HEK293 (cell line): ENCODE measurements around the gene NR3C2.

ENCODE experiments used
- CTCF ChIA-PET: fragments of 350-600 bp; formaldehyde crosslinking; extraction: SDS; loops from one replicate; lab custom pipeline; 2021; ENCODE audit warnings: antibody characterized with exemption; lab: Yijun Ruan, JAX
- POLR2A ChIA-PET: fragments of 300-600 bp; formaldehyde crosslinking; extraction: SDS; loops from one replicate; lab custom pipeline; 2020; ENCODE audit warnings: antibody characterized with exemption, inconsistent platforms; lab: Yijun Ruan, JAX
- H3K27ac ChIP-seq: fragments of 200-500 bp; sonication (Bioruptor generic); 2 replicates; pipeline ENCODE4 v1.5.1; 2014; ENCODE audit warnings: low read depth, low read length, control low read depth, inconsistent platforms; ENCODE audit errors: extremely low read depth
- H3K36me3 ChIP-seq, 2 experiments: fragments of 200-500 bp in 1 of 2; sonication (Bioruptor generic) in 1 of 2; 1 replicate in 1 of 2; 2 replicates in 1 of 2; pipeline ENCODE4 v1.5.1; 2014 to 2017; ENCODE audit warnings: inconsistent platforms in 2 of 2, low read length in 2 of 2; ENCODE audit not compliant: control insufficient read depth in 2 of 2, insufficient read depth in 1 of 2
- H3K4me1 ChIP-seq: fragments of 200-500 bp; sonication (Bioruptor generic); 2 replicates; pipeline ENCODE4 v1.5.1; 2014; ENCODE audit warnings: mild to moderate bottlenecking, low read length, inconsistent platforms; ENCODE audit not compliant: control insufficient read depth, insufficient read depth
- H3K4me3 ChIP-seq: 2 replicates; pipeline ENCODE4 v1.5.1; 2011; ENCODE audit warnings: low read depth, mild to moderate bottlenecking, control low read depth, low read length, moderate library complexity
- H3K9me3 ChIP-seq: fragments of 200-500 bp; sonication (Bioruptor generic); 2 replicates; pipeline ENCODE4 v1.5.1; 2014; ENCODE audit warnings: low read depth, low read length, inconsistent platforms; ENCODE audit not compliant: control insufficient read depth, insufficient read depth
- BCL11B ChIP-seq: fragments of 450-650 bp; formaldehyde crosslinking; IDR thresholded peaks from 2 replicates; pipeline ENCODE4 v1.5.1; 2016; ENCODE audit warnings: low read depth, missing biosample characterization, missing genetic modification characterization
- SCRT1 ChIP-seq: fragments of 450-650 bp; formaldehyde crosslinking; IDR thresholded peaks from 2 replicates; pipeline ENCODE4 v1.5.1; 2016; ENCODE audit warnings: missing biosample characterization, missing genetic modification characterization, borderline replicate concordance
- ZNF132 ChIP-seq: fragments of 450-650 bp; formaldehyde crosslinking; IDR thresholded peaks from 2 replicates; pipeline ENCODE4 v1.5.1; 2017; ENCODE audit warnings: missing biosample characterization, missing genetic modification characterization, borderline replicate concordance
- ZNF16 ChIP-seq: fragments of 450-650 bp; formaldehyde crosslinking; IDR thresholded peaks from 2 replicates; pipeline ENCODE4 v1.5.1; 2016; ENCODE audit warnings: low read depth, missing biosample characterization, missing genetic modification characterization
- ZNF248 ChIP-seq: fragments of 450-650 bp; formaldehyde crosslinking; IDR thresholded peaks from 2 replicates; pipeline ENCODE4 v1.5.1; 2017; ENCODE audit warnings: missing biosample characterization, missing genetic modification characterization
- ZNF558 ChIP-seq: fragments of 450-650 bp; formaldehyde crosslinking; IDR thresholded peaks from 2 replicates; pipeline ENCODE4 v1.5.1; 2016; ENCODE audit warnings: missing biosample characterization, missing genetic modification characterization
- ZNF571 ChIP-seq: fragments of 450-650 bp; formaldehyde crosslinking; IDR thresholded peaks from 2 replicates; pipeline ENCODE4 v1.5.0; 2017; ENCODE audit warnings: missing biosample characterization, missing genetic modification characterization
- ZNF585B ChIP-seq: fragments of 450-650 bp; formaldehyde crosslinking; IDR thresholded peaks from 2 replicates; pipeline ENCODE4 v1.5.1; 2016; ENCODE audit warnings: missing biosample characterization, missing genetic modification characterization
- ZNF670 ChIP-seq: fragments of 450-650 bp; formaldehyde crosslinking; IDR thresholded peaks from 2 replicates; pipeline ENCODE4 v1.5.1; 2016; ENCODE audit warnings: missing biosample characterization, missing genetic modification characterization, low read depth
- ZNF76 ChIP-seq: fragments of 450-650 bp; formaldehyde crosslinking; IDR thresholded peaks from 2 replicates; pipeline ENCODE4; 2016; ENCODE audit warnings: low read depth, missing biosample characterization, missing genetic modification characterization, borderline replicate concordance
- ZNF843 ChIP-seq: fragments of 450-650 bp; formaldehyde crosslinking; IDR thresholded peaks from 2 replicates; pipeline ENCODE4 v1.5.1; 2016; ENCODE audit warnings: missing biosample characterization, missing genetic modification characterization
- TF ChIP-seq, protein P1 (sequence below): fragments of 450-650 bp; formaldehyde crosslinking; conservative IDR thresholded peaks from 2 replicates; pipeline ENCODE4 v1.5.1; 2016; ENCODE audit warnings: low read depth, missing biosample characterization, missing genetic modification characterization
- TF ChIP-seq, protein P2 (sequence below): fragments of 450-650 bp; formaldehyde crosslinking; IDR thresholded peaks from 2 replicates; pipeline ENCODE4 v1.5.1; 2016; ENCODE audit warnings: missing biosample characterization, missing genetic modification characterization
- TF ChIP-seq, protein P3 (sequence below): fragments of 450-650 bp; IDR thresholded peaks from 2 replicates; pipeline ENCODE4 v1.5.1; 2018; ENCODE audit warnings: missing biosample characterization, mild to moderate bottlenecking, missing genetic modification characterization
- TF ChIP-seq, protein P4 (sequence below): fragments of 450-650 bp; formaldehyde crosslinking; IDR thresholded peaks from 2 replicates; pipeline ENCODE4 v1.5.1; 2017; ENCODE audit warnings: missing biosample characterization, missing genetic modification characterization
- TF ChIP-seq, protein P5 (sequence below): fragments of 450-650 bp; IDR thresholded peaks from 2 replicates; pipeline ENCODE4 v1.5.1; 2018; ENCODE audit warnings: missing biosample characterization, missing genetic modification characterization

The NR3C2 gene

DNA sequence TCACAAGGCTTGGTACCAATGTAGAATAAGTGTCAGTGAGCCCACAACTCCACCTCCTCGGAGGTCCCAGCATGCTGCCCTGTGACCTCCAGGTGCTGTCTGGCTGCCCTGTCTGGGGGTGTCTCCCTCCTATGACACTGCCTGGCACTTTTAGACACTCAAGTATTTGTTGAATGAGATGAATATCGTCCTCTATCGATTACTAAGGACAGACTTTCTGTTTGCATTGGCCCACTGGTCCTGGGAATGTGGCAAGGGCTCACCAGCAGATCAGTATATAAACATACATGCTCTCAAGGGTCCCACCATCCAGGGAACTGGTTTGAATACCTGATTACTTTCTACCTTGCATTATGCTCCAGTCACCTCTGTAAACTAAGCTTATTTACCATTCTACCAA lies 333.0 kb downstream of the NR3C2 start:
- H3K9me3 ChIP-seq: no peaks in the 10 kb centered on the region
- POLR2A ChIA-PET: no interaction called here
- CTCF ChIA-PET: no interaction called here

More for the DNA sequence above, 333.0 kb downstream of the NR3C2 start:
- Histone ChIP-seq H3K27ac (no peak overlapping the region), H3K4me3 (no peak overlapping the region), H3K4me1 (no peaks in the 10 kb centered on the region), H3K36me3 (peaks cover 0 to 28% of the 10 kb centered on the region in 2 experiments; a peak in 2 of 3 replicates)
- no peak for TF ChIP-seq ZNF16 (tag by site-specific recombination)
- TF ChIP-seq, protein P1, sequence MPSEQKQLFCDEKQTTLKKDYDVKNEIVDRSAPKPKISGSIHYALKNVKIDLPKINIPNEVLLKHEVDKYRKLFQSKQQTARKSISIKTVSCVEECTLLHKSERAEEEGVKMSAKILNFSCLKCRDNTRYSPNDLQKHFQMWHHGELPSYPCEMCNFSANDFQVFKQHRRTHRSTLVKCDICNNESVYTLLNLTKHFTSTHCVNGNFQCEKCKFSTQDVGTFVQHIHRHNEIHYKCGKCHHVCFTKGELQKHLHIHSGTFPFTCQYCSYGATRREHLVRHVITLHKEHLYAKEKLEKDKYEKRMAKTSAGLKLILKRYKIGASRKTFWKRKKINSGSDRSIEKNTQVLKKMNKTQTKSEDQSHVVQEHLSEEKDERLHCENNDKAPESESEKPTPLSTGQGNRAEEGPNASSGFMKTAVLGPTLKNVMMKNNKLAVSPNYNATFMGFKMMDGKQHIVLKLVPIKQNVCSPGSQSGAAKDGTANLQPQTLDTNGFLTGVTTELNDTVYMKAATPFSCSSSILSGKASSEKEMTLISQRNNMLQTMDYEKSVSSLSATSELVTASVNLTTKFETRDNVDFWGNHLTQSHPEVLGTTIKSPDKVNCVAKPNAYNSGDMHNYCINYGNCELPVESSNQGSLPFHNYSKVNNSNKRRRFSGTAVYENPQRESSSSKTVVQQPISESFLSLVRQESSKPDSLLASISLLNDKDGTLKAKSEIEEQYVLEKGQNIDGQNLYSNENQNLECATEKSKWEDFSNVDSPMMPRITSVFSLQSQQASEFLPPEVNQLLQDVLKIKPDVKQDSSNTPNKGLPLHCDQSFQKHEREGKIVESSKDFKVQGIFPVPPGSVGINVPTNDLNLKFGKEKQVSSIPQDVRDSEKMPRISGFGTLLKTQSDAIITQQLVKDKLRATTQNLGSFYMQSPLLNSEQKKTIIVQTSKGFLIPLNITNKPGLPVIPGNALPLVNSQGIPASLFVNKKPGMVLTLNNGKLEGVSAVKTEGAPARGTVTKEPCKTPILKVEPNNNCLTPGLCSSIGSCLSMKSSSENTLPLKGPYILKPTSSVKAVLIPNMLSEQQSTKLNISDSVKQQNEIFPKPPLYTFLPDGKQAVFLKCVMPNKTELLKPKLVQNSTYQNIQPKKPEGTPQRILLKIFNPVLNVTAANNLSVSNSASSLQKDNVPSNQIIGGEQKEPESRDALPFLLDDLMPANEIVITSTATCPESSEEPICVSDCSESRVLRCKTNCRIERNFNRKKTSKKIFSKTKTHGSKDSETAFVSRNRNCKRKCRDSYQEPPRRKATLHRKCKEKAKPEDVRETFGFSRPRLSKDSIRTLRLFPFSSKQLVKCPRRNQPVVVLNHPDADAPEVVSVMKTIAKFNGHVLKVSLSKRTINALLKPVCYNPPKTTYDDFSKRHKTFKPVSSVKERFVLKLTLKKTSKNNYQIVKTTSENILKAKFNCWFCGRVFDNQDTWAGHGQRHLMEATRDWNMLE (tag by site-specific recombination): no peak
- TF ChIP-seq, protein P2, sequence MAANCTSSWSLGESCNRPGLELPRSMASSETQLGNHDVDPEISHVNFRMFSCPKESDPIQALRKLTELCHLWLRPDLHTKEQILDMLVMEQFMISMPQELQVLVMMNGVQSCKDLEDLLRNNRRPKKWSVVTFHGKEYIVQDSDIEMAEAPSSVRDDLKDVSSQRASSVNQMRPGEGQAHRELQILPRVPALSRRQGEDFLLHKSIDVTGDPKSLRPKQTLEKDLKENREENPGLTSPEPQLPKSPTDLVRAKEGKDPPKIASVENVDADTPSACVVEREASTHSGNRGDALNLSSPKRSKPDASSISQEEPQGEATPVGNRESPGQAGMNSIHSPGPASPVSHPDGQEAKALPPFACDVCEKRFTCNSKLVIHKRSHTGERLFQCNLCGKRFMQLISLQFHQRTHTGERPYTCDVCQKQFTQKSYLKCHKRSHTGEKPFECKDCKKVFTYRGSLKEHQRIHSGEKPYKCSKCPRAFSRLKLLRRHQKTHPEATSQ (tag by site-specific recombination): no peak
- no peak for TF ChIP-seq ZNF76 (tag by site-specific recombination)
- no peak for TF ChIP-seq ZNF843
- TF ChIP-seq ZNF585B: no peak
- no peak for TF ChIP-seq SCRT1 (tag by site-specific recombination)
- TF ChIP-seq, protein P3, sequence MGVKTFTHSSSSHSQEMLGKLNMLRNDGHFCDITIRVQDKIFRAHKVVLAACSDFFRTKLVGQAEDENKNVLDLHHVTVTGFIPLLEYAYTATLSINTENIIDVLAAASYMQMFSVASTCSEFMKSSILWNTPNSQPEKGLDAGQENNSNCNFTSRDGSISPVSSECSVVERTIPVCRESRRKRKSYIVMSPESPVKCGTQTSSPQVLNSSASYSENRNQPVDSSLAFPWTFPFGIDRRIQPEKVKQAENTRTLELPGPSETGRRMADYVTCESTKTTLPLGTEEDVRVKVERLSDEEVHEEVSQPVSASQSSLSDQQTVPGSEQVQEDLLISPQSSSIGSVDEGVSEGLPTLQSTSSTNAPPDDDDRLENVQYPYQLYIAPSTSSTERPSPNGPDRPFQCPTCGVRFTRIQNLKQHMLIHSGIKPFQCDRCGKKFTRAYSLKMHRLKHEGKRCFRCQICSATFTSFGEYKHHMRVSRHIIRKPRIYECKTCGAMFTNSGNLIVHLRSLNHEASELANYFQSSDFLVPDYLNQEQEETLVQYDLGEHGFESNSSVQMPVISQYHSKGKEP: no peak
- TF ChIP-seq ZNF670: no peak
- no peak for TF ChIP-seq ZNF132 (tag by site-specific recombination)
- no peak for TF ChIP-seq ZNF558 (tag by site-specific recombination)
- TF ChIP-seq, protein P4, sequence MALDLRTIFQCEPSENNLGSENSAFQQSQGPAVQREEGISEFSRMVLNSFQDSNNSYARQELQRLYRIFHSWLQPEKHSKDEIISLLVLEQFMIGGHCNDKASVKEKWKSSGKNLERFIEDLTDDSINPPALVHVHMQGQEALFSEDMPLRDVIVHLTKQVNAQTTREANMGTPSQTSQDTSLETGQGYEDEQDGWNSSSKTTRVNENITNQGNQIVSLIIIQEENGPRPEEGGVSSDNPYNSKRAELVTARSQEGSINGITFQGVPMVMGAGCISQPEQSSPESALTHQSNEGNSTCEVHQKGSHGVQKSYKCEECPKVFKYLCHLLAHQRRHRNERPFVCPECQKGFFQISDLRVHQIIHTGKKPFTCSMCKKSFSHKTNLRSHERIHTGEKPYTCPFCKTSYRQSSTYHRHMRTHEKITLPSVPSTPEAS (tag by site-specific recombination): no peak
- TF ChIP-seq, protein P5, sequence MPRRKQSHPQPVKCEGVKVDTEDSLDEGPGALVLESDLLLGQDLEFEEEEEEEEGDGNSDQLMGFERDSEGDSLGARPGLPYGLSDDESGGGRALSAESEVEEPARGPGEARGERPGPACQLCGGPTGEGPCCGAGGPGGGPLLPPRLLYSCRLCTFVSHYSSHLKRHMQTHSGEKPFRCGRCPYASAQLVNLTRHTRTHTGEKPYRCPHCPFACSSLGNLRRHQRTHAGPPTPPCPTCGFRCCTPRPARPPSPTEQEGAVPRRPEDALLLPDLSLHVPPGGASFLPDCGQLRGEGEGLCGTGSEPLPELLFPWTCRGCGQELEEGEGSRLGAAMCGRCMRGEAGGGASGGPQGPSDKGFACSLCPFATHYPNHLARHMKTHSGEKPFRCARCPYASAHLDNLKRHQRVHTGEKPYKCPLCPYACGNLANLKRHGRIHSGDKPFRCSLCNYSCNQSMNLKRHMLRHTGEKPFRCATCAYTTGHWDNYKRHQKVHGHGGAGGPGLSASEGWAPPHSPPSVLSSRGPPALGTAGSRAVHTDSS (tag by site-specific recombination): no peak
- no peak for TF ChIP-seq ZNF571 (tag by site-specific recombination)
- no peak for TF ChIP-seq ZNF248
- no peak for TF ChIP-seq BCL11B (tag by site-specific recombination)
